Cerebellar nuclear complex (tissue), 1 donor: ENCODE data around the gene AXDND1.
"Not testable (repeated sequence)": the region's sequence is repeated elsewhere in the genome, so short reads cannot be mapped to it uniquely, and the experiment has no call there.

Experiments
- DNase-seq, 2 experiments: peaks; one replicate each; lab custom pipeline; 2025; lab: John Stamatoyannopoulos, UW

AXDND1 gene

GRCh38 chr1:179366093-179366800 lies 476 bp downstream of the AXDND1 start:
- no peak for DNase-seq

- peak in 1 of 2 experiments; percentile 53 for DNase-seq
These were observed 4.1 kb downstream of the AXDND1 start for GRCh38 chr1:179369751-179370341.

- DNase-seq = no peak
These were observed 6.4 kb downstream of the AXDND1 start for GRCh38 chr1:179372160-179372559.

- no peak for DNase-seq
These were observed 10.5 kb downstream of the AXDND1 start for GRCh38 chr1:179376223-179376622.

- DNase-seq = no peak
These were observed 14.5 kb downstream of the AXDND1 start for GRCh38 chr1:179380299-179380698.

GRCh38 chr1:179384027-179384426 lies 18.3 kb downstream of the AXDND1 start:
- no peak for DNase-seq

- no peak for DNase-seq
These were observed 19.7 kb downstream of the AXDND1 start for GRCh38 chr1:179385510-179385909.

- no peak for DNase-seq
These were observed 27.9 kb downstream of the AXDND1 start for GRCh38 chr1:179393721-179394120.

GRCh38 chr1:179399399-179399798 lies 33.6 kb downstream of the AXDND1 start:
- not testable (repeated sequence) for DNase-seq

- not testable (repeated sequence) for DNase-seq
These were observed 52.0 kb downstream of the AXDND1 start for GRCh38 chr1:179417760-179418159.

GRCh38 chr1:179418706-179419105 lies 52.9 kb downstream of the AXDND1 start:
- DNase-seq = not testable (repeated sequence)

GRCh38 chr1:179424610-179425009 lies 58.8 kb downstream of the AXDND1 start:
- no peak for DNase-seq

GRCh38 chr1:179425186-179425585 lies 59.4 kb downstream of the AXDND1 start:
- DNase-seq = no peak

GRCh38 chr1:179437171-179437570 lies 71.4 kb downstream of the AXDND1 start:
- no peak for DNase-seq

- DNase-seq = not testable (repeated sequence)
These were observed 73.9 kb downstream of the AXDND1 start for GRCh38 chr1:179439646-179440045.

GRCh38 chr1:179440301-179440700 lies 74.5 kb downstream of the AXDND1 start:
- not testable (repeated sequence) for DNase-seq

GRCh38 chr1:179440971-179441370 lies 75.2 kb downstream of the AXDND1 start:
- no peak for DNase-seq

- no peak for DNase-seq
These were observed 75.7 kb downstream of the AXDND1 start for GRCh38 chr1:179441501-179441900.

- DNase-seq = not testable (repeated sequence)
These were observed 77.1 kb downstream of the AXDND1 start for GRCh38 chr1:179442846-179443245.

- no peak for DNase-seq
These were observed 79.8 kb downstream of the AXDND1 start for GRCh38 chr1:179445593-179445992.

GRCh38 chr1:179447489-179447888 lies 81.7 kb downstream of the AXDND1 start:
- DNase-seq = no peak

GRCh38 chr1:179448437-179449149 lies 82.8 kb downstream of the AXDND1 start:
- no peak for DNase-seq

- not testable (repeated sequence) for DNase-seq
These were observed 93.9 kb downstream of the AXDND1 start for GRCh38 chr1:179459606-179460206.
